Activated CD4-positive, alpha-beta T cell treated with anti-CD3 and anti-CD28 coated beads, Interleukin-2, Interleukin-6, amounts not matched to agents 100 ng/mL and 50 ng/mL, durations not matched to agents 16 hours and 8 hours (primary cell): ENCODE measurements around the gene SHISA9.
A peak's percentile ranks its signal among the peaks of the same experiment; 100 is the strongest.

Experiments used
- DNase-seq: peaks from one replicate; pipeline ENCODE4 v3.0.0-alpha.2; 2020

Gene SHISA9

DNA sequence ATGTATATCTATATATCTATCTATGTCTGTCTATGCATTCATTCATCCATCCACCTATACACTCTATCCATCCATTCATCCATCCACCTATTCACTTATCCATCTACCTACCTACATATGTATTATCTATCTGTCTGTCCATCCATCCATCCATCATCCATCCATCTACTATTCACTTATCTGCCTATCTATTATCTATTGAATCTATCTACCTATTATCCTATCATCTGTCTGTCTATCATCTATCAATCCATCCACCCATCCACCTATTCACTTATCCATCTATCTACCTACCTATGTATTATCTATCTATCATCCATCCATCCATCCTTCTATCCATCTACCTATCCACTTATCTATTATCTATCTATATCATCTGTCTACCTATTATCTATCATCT, 302.3 kb downstream of the SHISA9 start:
- no peak for DNase-seq

DNA sequence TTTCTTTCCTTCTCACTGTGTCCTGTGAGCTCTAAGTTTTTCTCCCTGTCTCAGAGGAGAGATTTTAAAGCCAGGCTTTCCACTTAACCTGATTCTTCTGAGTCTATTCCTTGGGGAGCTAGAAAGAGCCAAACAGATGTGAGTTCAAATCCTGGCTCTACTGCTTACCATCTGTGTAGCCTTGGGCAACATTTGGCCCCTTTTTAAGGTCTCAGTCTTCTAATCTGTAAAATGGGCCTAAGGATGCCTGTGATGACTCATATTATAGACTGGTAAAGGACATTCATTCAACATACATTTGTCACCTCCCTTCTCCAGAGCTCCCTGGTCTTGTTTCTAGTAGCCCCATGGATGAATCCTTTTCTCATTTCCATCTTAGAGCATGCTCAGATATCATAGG, 304.0 kb downstream of the SHISA9 start:
- DNase-seq: no peak

DNA sequence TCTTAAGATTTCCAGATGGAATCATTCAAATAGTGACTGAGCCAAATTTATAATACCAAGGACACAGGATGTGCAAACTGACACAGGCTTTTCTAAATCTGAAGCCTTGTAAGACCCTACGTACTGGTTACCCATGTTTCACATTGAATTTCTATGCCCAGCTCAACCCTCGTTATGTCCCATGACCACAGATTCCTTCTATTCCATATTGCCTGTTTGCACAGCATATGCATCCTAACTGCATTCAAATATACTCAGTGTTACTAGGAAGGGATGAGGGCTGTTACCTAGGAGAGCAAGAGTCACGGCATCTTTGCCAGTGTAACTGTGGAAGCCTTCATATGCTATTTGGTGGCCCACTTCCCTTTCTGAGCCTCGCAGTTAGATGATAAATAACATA, 305.2 kb downstream of the SHISA9 start:
- no peak for DNase-seq

DNA sequence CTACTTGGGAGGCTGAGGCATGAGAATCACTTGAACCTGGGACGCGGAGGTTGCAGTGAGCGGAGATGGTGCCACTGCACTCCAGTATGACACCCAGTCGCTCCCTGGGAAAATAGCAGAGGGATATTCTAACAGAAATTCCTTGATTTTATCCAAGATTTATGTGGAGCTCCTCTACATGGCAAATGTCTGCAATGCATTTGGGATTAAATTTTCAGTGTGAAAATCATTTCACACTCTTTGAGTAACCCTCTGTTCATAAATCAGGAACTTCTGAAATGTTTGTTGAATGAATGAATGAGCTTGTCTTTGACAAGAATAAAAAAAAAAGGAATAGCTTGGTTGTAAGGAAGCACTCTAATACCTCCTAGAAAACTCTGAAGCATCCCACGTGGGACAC, 305.8 kb downstream of the SHISA9 start:
- DNase-seq: no peak

DNA sequence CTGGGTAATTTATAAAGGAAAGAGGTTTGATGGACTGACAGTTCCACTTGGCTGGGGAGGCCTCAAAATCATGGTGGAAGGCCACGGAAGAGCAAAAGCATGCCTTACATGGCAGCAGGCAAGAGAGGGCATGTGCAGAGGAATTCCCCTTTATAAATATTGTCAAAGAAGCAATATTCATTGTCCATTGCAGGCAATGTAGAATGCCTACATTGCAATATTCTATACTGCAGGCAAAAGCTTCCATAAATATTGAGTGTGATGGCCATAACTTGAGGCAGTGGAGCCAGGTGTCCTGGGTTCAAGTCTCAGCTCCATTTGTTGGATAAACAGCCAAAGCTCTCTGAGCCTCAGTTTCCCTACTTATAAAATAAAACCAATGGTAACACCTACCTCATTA, 322.3 kb downstream of the SHISA9 start:
- no peak for DNase-seq

DNA sequence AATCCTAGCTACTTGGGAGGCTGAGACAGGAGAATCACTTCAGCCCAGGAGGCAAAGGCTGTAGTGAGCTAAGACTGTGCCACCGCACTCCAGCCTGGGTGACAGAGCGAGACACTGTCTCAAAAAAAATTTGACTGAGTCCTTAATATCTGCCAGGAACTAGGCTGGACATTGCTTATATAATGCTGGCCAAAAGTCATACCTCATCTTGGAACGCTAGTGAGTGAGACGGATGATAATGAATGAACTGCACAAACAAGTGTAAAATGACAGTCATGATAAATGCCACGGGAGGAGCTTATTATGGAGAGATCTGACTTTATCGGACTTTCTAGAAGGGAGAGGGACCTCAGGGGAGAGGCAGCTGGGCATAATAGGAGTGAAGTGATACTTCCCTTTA, 327.6 kb downstream of the SHISA9 start:
- no peak for DNase-seq

DNA sequence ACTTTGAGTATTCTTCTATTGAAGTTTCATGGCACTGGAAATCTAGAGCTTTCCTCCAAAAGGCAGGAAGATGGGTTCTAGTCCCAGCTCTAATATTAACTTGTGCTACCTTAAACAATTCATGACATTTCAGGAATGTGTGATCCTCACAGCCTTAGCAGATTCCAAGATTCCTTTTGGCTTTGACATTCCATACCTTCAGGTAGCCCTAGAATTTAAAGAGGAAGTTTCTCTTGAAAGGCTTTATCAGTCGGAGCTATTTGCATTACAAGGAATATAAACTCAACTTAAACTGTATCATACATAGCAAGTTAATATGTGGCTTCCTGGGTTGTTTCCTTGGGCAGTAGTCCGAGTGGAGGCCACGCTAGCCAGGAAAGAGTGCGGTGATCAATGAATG, 330.0 kb downstream of the SHISA9 start:
- DNase-seq: no peak

DNA sequence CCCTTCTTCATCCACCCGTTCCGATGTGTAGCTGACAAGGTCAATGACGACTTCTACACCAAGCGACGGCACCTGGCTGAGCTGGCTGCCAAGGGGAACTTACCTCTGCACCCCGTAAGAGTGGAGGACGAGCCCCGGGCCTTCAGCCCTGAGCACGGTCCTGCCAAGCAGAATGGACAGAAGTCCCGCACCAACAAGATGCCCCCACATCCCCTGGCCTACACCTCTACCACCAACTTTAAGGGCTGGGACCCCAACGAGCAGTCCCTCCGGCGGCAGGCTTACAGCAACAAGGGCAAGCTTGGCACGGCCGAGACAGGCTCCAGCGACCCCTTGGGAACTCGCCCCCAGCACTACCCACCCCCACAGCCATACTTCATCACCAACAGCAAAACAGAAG, 333.6 kb downstream of the SHISA9 start:
- no peak for DNase-seq

DNA sequence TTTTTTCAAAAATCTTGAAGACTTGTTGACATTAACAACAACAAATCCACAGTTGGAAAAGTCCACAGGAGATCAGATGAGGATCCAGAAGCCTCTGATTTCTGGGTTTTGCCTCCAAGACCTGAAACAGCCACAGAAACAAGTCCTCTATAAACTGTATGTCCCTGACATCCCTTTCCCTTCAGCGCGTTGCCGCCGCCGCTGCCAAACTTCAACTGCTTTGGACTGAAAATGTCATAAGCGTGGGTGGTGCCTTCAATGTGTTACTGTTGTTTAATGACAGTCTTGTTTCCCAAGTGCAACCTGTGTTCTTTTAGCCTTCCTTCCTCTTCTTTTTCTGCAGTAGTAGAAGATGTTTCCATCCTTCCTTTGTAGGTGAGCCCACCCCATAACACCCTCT, 334.9 kb downstream of the SHISA9 start:
- DNase-seq: no peak

DNA sequence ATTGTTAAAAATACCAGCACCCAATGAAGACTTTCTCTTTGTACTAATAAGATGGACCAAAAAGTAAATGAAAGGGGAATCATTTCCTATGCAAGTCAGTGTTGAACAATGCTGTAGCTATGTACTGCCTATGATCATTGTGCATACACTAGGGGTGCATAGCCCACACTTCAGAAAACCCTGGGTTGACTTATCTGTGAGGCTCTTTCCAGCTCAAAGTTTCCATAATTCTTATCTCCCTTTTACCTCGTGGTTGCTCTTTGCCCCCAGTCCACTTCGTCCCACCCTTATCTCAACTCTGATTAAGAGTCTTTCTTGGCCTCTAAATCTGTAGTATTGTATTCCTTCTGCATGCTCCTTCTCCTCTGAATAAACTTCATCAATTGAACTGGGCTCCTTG, 336.8 kb downstream of the SHISA9 start:
- no peak for DNase-seq

DNA sequence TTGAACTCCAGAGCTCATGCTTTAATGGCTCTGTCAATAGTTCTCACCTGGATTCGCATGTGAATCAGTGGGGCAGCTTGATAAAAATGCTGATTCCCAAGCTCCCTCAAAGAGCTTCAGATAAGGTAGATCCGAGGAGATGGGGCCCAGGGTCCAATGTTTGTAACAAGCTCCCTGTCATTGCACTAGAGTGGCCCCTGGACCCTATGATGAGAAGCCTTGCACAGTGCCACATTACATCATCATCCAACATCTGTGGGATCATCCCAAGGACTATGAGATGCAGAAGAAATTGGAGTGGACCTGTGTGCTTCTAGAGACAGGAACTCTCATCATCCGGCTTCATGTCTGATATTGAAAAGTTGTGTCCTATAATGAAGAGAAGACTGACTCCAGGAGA, 340.8 kb downstream of the SHISA9 start:
- no peak for DNase-seq

DNA sequence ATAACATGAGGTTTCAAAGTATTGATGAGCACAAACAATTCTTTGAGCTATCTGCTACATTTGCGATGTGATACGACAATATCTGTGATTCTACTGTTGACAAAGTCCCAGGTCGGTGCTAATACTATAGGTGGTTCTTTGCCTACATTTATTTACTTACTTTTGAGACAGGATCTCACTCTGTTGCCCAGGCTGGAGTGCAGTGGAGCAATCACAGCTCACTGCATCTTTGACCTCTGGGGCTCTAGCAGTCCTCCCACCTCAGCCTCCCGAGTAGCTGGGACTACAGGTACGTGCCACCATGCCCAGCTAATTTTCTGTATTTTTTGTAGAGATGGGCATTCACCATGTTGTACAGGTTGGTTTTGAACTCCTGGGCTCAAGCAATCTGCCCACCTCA, 343.4 kb downstream of the SHISA9 start:
- no peak for DNase-seq

DNA sequence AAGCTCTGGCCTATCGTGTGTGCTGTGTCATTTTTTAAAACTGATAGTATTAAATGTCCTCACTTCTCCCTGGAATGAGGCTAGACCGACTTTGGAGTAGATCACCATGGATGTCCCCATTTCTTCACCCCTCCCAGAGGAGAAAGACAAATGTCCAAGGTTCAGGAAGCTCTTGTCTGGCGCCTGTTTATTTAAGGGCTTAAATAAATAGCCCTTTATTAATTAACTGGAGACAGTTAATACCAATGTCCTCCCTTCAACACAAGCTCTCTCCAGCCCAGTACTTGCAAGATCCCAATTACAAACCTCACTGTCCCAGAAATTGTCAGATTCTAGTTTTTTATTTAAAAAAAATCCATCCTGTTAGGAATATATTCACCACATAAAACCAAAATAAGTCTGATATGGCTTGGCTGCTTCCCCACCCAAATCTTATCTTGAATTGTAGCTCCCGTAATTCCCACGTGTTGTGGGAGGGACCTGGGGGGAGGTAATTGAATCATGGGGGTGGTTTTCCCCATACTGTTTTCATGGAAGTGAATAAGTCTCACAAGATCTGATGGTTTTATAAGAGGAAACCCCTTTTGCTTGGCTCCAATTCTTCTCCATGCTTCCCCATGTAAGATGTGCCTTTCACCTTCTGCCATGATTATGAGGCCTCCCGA, 344.4 kb downstream of the SHISA9 start:
- DNase-seq: no peak

DNA sequence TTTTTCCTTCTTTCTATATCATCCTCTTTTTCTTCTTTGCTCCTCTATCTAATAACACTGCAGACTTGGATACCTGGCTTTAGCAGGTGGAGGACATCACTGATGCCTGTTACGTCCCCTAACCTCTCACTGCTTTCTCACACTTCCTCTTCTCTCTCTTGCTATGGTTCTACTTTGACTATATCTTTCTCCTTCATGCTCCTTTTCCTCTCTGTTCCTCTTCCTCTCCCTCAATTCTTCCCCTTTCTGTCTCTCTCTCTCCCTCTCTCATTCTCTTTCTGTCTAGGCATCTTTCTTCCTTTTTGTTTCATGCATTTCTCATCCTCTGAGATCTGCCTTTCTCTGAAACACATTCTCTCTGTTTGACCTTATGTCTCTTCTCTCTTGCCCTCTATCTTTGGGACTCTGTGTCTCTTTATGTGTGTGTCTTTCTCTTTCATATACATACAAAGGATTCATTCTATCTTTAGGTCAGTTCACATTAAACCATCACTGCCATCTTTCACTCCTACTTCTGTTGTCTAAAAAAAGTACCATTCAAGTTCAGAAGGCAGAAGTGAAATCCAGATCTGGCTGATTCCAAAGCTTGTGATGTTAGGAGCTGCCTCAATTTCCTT, 353.7 kb downstream of the SHISA9 start:
- no peak for DNase-seq

DNA sequence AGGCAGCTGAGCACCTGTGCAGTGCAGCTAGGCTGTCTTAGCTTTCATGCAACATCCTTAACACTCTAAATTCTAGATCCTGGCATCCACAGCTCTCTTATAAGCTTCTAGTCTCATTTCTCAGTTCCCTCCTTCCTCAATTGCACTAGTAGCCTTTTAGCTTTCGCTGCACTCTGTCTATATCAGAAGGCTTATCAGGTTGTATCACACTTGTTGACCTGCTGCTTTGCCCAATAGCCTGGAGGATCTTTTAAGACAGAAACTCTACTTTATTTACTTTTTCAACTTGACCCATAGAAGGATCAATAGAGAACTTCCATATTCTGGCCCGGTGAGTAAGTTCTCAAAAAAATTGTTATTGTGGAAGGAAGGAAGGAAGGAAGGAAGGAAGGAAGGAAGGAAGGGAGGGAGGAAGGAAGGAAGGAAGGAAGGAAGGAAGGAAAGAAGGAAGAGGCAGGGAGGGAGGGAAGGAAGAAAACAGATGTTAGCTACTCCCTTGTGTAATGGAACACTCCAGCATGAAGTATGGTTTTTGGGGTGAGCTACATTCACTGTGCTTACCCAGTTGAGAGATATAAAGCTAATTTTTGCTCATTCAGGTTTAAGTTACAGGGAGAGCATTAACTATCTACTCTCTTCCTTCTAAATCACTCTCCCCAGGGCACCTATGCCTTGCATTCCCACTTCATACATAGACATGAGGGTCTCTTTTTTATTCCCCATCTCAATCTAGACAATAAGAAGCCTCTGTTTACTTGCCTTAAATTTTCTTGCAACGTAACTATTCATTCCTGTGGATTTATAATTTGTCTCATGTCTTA, 361.1 kb downstream of the SHISA9 start:
- DNase-seq: no peak

DNA sequence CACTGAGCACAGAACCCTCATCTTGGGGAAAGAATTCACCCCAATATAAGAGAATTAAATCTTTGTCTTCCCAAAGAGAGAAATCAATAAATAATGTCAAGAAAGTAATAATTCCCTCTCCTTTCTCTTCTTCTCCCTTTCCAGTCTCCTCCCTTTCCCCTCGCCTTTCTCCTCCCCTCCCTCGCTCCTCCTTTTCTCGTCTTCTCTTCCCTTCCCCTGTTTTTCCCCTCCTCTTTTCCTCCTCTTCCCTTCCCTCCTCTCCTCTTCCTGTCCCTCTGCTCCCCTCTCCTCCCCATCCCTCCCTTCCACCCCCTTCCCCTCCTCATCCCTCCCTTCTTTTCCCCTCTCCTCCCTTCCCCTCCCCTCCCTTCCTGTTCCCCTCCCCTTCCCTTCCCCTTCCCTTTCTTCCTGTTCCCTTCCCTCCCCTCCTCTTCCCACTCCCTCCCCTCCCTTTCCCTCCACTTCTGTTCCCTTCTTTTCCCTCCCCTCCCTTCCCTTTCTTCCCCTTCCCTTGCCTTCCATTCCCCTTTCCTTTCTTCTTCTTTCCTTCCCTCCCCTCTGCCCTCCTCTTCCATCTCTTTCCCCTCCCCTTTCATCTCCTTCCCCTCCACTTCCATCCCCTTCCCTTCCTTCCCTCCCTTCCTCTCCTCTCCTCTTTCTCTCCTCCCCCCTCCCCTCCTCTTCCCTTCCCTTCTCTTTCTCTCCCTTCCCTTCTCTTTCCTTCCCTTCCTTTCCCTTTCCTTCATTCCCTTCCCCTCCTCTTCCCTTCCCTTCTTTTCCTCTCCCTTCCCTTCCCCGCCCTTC, 363.6 kb downstream of the SHISA9 start:
- DNase-seq: no peak

DNA sequence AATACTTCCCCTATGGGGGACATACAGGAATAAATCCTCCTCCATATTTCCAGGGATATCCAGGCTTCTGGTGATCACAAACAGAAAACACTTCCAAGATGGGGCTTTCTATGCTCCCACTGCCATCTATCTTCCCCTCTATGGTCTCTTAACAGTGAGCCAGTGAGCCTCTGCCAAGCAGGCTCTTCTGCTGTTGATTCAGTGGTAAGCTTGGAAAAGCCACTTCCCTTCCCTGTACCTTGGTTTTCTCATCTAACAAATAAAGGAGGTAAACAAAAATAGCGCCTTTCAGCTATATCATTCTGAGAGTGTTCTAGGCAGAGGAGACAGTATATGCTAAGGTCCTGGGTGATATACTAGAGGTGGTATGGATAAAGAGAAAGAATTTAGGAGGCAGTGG, 368.0 kb downstream of the SHISA9 start:
- DNase-seq: no peak

DNA sequence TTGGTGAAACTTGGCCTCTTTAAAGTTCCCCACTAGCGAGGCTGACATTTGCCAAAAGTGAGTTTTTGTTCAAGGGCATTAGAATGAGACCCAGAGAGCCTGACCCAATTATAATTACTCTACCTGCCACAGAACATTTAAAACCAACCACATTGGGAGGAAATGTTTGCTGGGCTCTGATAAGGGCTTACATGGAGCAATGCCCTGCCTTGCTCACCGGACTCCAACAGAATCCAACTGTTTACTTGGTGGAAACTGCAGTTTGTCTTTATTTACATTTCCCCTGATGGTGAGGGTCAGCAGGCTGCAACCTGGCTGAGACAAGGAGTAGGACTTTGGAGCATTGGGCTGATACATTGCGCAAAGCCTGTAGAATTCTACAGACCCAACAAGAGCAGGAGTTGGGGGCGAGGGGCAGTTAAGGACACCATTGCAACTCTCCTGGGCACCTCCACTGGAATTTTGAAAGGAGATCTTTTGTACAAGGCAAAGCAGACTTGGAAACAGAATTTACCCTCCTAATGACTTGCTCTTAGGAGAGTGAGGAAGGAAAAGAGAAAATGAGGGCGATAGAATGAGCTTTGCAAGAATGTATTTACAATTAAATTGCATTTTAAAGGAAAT, 368.6 kb downstream of the SHISA9 start:
- no peak for DNase-seq

DNA sequence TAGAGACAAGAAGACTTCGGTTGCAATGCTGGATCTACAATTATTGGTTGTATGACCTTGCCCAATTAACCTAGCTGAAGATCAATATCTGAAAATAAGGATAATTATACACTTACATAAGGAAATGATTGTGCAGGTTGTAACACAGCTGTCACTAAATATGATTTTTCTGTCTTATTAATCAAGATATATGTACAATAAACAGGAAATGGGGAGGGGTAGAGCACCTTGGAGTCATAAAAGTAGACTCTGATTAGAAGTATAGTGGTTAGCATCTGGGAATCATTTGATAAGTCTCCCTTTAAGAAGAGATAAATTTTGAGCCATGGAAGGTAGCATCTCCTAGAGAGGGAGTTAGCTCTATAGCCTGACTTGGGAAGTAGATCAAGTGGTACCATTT, 369.2 kb downstream of the SHISA9 start:
- no peak for DNase-seq

DNA sequence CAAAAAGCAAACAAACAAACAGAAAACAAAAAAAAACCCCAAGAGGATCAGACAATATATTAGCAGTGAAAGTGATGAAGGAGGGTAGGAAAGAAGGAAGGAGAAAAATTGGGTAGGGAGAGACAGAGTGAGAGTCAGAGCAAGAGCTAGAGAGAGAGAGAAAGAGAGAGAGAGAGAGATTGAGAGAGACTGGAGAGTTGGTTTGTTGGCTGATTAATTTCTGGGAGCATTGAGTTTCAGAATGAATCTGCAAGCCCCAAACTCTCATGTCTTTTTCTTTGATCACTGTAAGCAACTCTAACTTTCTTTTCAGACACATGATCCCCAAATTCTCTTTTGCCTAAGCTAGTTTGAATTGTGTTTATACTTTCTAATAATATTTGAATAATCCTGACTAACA, 388.1 kb downstream of the SHISA9 start:
- DNase-seq: peak; percentile 21
